ENCODE results near the gene PTCD2. TPM values are rescaled to one million over a fixed set of nuclear protein-coding genes. Genes with fewer than 3 reads are reported as not detected.

PTCD2 gene
- total RNA-seq, 2 experiments from 2014 or later = 14.4 to 14.9 TPM

- Mint-ChIP-seq H3K4me1 (peaks cover 10% of the 10 kb centered on the region), H3K9me3 (no peaks in the 10 kb centered on the region), H3K27me3 (no peaks in the 10 kb centered on the region), H3K36me3 (peaks cover 30% of the 10 kb centered on the region), H3K27ac (no peak overlapping the region), H3K4me3 (no peak overlapping the region)
- DNase-seq = no peak
These were observed 31.2 kb downstream of the PTCD2 start for GRCh38 chr5:72351376-72351775.

- no peak overlapping the region for H3K27ac Mint-ChIP-seq
- H3K36me3 Mint-ChIP-seq = peaks cover 23% of the 10 kb centered on the region
- H3K4me3 Mint-ChIP-seq = no peak overlapping the region
- H3K27me3 Mint-ChIP-seq = no peaks in the 10 kb centered on the region
- H3K4me1 Mint-ChIP-seq = peaks cover 7% of the 10 kb centered on the region
- H3K9me3 Mint-ChIP-seq = no peaks in the 10 kb centered on the region
- no peak for DNase-seq
These were observed 32.4 kb downstream of the PTCD2 start for GRCh38 chr5:72352616-72353015.

GRCh38 chr5:72353046-72353445 lies 32.9 kb downstream of the PTCD2 start:
- H3K4me3 Mint-ChIP-seq = no peak overlapping the region
- no peaks in the 10 kb centered on the region for H3K9me3 Mint-ChIP-seq
- H3K4me1 Mint-ChIP-seq = peaks cover 6% of the 10 kb centered on the region
- no peaks in the 10 kb centered on the region for H3K27me3 Mint-ChIP-seq
- no peak for DNase-seq
- H3K36me3 Mint-ChIP-seq = peaks cover 22% of the 10 kb centered on the region
- H3K27ac Mint-ChIP-seq = no peak overlapping the region

GRCh38 chr5:72355706-72356299 lies 35.6 kb downstream of the PTCD2 start:
- Mint-ChIP-seq H3K4me3 (no peak overlapping the region), H3K27me3 (no peaks in the 10 kb centered on the region), H3K36me3 (peaks cover 21% of the 10 kb centered on the region), H3K4me1 (no peaks in the 10 kb centered on the region), H3K9me3 (no peaks in the 10 kb centered on the region), H3K27ac (no peak overlapping the region)
- DNase-seq = no peak

- no peaks in the 10 kb centered on the region for H3K4me1 Mint-ChIP-seq
- no peak overlapping the region for H3K27ac Mint-ChIP-seq
- no peak overlapping the region for H3K4me3 Mint-ChIP-seq
- H3K36me3 Mint-ChIP-seq = peaks cover 25% of the 10 kb centered on the region
- DNase-seq = no peak
- H3K27me3 Mint-ChIP-seq = no peaks in the 10 kb centered on the region
- no peaks in the 10 kb centered on the region for H3K9me3 Mint-ChIP-seq
These were observed 36.2 kb downstream of the PTCD2 start for GRCh38 chr5:72356361-72356760.

- Mint-ChIP-seq H3K9me3 (no peaks in the 10 kb centered on the region), H3K4me3 (no peak overlapping the region), H3K27me3 (no peaks in the 10 kb centered on the region), H3K4me1 (no peaks in the 10 kb centered on the region), H3K36me3 (peaks cover 30% of the 10 kb centered on the region), H3K27ac (no peak overlapping the region)
- DNase-seq = no peak
These were observed 38.8 kb downstream of the PTCD2 start for GRCh38 chr5:72358925-72359324.

- Mint-ChIP-seq H3K27me3 (no peaks in the 10 kb centered on the region), H3K9me3 (no peaks in the 10 kb centered on the region), H3K4me1 (no peaks in the 10 kb centered on the region), H3K4me3 (no peak overlapping the region), H3K36me3 (peaks cover 30% of the 10 kb centered on the region), H3K27ac (no peak overlapping the region)
- no peak for DNase-seq
These were observed 39.7 kb downstream of the PTCD2 start for GRCh38 chr5:72359886-72360285.

GRCh38 chr5:72363166-72363802 lies 43.1 kb downstream of the PTCD2 start:
- no peaks in the 10 kb centered on the region for H3K9me3 Mint-ChIP-seq
- DNase-seq = no peak
- H3K4me3 Mint-ChIP-seq = no peak overlapping the region
- H3K36me3 Mint-ChIP-seq = peaks cover 30% of the 10 kb centered on the region
- H3K27ac Mint-ChIP-seq = no peak overlapping the region
- no peaks in the 10 kb centered on the region for H3K27me3 Mint-ChIP-seq
- no peaks in the 10 kb centered on the region for H3K4me1 Mint-ChIP-seq

GRCh38 chr5:72364171-72364570 lies 44.0 kb downstream of the PTCD2 start:
- Mint-ChIP-seq H3K4me1 (no peaks in the 10 kb centered on the region), H3K27ac (no peak overlapping the region), H3K36me3 (peaks cover 29% of the 10 kb centered on the region), H3K9me3 (no peaks in the 10 kb centered on the region), H3K4me3 (no peak overlapping the region), H3K27me3 (no peaks in the 10 kb centered on the region)
- DNase-seq = no peak

GRCh38 chr5:72364951-72365350 lies 44.8 kb downstream of the PTCD2 start:
- no peaks in the 10 kb centered on the region for H3K4me1 Mint-ChIP-seq
- no peaks in the 10 kb centered on the region for H3K9me3 Mint-ChIP-seq
- no peak for DNase-seq
- H3K27ac Mint-ChIP-seq = no peak overlapping the region
- H3K4me3 Mint-ChIP-seq = no peak overlapping the region
- no peaks in the 10 kb centered on the region for H3K27me3 Mint-ChIP-seq
- peaks cover 21% of the 10 kb centered on the region for H3K36me3 Mint-ChIP-seq

- Mint-ChIP-seq H3K27ac (no peak overlapping the region), H3K27me3 (no peaks in the 10 kb centered on the region), H3K9me3 (no peaks in the 10 kb centered on the region), H3K4me3 (no peak overlapping the region), H3K36me3 (peaks cover 17% of the 10 kb centered on the region), H3K4me1 (no peaks in the 10 kb centered on the region)
- DNase-seq = peak; percentile 6
These were observed 46.3 kb downstream of the PTCD2 start for GRCh38 chr5:72366324-72366976.

- H3K4me1 Mint-ChIP-seq = no peaks in the 10 kb centered on the region
- DNase-seq = no peak
- H3K4me3 Mint-ChIP-seq = no peak overlapping the region
- no peaks in the 10 kb centered on the region for H3K27me3 Mint-ChIP-seq
- H3K27ac Mint-ChIP-seq = no peak overlapping the region
- H3K36me3 Mint-ChIP-seq = peaks cover 6% of the 10 kb centered on the region
- H3K9me3 Mint-ChIP-seq = no peaks in the 10 kb centered on the region
These were observed 48.1 kb downstream of the PTCD2 start for GRCh38 chr5:72368271-72368670.

- H3K4me1 Mint-ChIP-seq = no peaks in the 10 kb centered on the region
- no peak for DNase-seq
- H3K27me3 Mint-ChIP-seq = no peaks in the 10 kb centered on the region
- no peak overlapping the region for H3K4me3 Mint-ChIP-seq
- H3K27ac Mint-ChIP-seq = no peak overlapping the region
- H3K9me3 Mint-ChIP-seq = no peaks in the 10 kb centered on the region
- peaks cover 6% of the 10 kb centered on the region for H3K36me3 Mint-ChIP-seq
These were observed 49.1 kb downstream of the PTCD2 start for GRCh38 chr5:72369301-72369700.

- Mint-ChIP-seq H3K9me3 (no peaks in the 10 kb centered on the region), H3K27ac (no peak overlapping the region), H3K27me3 (no peaks in the 10 kb centered on the region), H3K4me3 (no peak overlapping the region), H3K4me1 (no peaks in the 10 kb centered on the region), H3K36me3 (peaks cover 6% of the 10 kb centered on the region)
- no peak for DNase-seq
These were observed 49.5 kb downstream of the PTCD2 start for GRCh38 chr5:72369711-72370110.

- Mint-ChIP-seq H3K4me1 (no peaks in the 10 kb centered on the region), H3K27ac (no peak overlapping the region), H3K4me3 (no peak overlapping the region), H3K27me3 (no peaks in the 10 kb centered on the region), H3K9me3 (no peaks in the 10 kb centered on the region), H3K36me3 (peaks cover 6% of the 10 kb centered on the region)
- DNase-seq = no peak
These were observed 52.2 kb downstream of the PTCD2 start for GRCh38 chr5:72372331-72372730.

GRCh38 chr5:72372923-72373322 lies 52.8 kb downstream of the PTCD2 start:
- Mint-ChIP-seq H3K27me3 (no peaks in the 10 kb centered on the region), H3K4me1 (no peaks in the 10 kb centered on the region), H3K27ac (no peak overlapping the region), H3K9me3 (no peaks in the 10 kb centered on the region), H3K4me3 (no peak overlapping the region), H3K36me3 (peaks cover 6% of the 10 kb centered on the region)
- no peak for DNase-seq
